GF-D8 (cell line): ENCODE data around the gene TMEM244.
"Not testable (repeated sequence)": the region's sequence is repeated elsewhere in the genome, so short reads cannot be mapped to it uniquely, and the experiment has no call there.

Experiments
- DNase-seq: peaks from one replicate; lab custom pipeline; 2025; lab: John Stamatoyannopoulos, UW

Gene TMEM244, protein sequence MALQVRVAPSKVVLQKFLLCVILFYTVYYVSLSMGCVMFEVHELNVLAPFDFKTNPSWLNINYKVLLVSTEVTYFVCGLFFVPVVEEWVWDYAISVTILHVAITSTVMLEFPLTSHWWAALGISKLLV

DNA sequence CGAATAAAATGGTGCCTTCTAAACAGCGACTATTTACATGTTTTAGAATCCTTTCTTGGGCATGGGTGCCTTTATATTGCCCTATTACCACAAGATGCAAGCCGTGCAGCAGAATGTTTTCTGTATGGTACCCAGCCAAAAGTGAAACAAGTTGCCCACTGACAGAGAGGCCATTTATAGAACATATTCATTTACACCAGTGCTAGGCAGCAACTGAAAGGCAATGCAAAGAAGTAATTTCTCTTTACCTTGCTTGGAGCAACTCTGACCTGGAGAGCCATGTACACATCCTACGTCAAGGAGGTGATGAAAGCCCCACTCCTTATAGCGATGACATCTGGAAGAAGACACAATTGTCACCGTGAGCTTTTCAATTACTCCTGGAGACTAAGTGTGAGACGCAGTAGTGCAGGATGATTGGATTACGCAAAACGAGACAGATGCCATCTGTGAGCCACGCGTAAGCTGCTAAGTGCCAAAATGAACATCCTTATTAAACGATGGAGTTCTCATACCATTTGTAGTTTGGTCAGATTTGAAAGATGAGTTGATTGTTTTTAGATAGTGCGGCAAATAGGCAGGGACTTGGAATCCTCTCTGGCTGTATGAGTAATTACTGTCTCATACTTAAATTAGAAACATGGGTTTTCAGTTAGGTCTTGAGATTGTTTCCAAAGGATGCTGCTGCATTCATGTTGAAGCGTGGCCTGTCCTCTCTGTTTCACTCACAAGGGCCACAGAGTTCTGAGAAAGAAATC is at the start of gene TMEM244:
Gene TMEM244, minus strand, starts transcription at position 408 of the 758 bp plus-strand sequence. Its CDS starts 127 bp downstream, at position 281.
- DNase-seq = no peak

DNA sequence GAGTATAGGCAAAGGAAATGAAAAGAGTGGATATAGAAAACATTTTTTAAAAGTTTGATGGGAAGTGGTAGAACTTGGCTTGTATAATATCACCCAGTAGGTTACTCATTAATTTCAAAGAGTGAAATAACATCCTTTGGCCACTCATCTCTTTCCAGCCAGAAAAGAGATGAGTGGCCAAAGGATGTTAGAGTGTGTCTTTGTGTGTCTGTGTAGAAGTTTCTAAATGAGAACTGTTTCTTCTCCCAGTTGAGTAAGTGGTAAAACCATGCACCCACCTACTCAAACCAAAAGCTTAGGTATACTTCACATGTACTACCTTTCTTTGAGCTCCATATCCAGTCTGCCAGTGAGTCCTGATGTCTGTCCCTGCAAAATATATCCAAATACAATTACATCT is 47.7 kb upstream of the TMEM244 start:
- no peak for DNase-seq

DNA sequence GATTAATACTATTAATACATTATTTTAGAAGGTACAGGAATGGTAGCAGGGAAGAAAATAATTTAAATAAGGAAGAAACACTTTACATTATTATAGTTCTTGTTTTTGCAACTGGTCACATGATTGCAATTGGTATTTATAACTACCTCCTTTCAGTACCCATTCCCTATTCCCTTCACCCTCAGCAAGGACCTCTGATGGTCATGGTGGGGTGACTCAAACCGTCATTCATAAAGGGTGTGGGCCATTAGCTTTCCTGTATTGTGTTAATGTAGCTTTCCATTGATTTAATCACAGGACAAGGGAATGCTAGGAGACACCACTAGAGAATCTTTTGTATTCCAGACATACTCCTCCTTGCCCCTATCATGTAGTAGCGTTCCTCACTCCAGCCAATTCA is 47.2 kb upstream of the TMEM244 start:
- DNase-seq = no peak

DNA sequence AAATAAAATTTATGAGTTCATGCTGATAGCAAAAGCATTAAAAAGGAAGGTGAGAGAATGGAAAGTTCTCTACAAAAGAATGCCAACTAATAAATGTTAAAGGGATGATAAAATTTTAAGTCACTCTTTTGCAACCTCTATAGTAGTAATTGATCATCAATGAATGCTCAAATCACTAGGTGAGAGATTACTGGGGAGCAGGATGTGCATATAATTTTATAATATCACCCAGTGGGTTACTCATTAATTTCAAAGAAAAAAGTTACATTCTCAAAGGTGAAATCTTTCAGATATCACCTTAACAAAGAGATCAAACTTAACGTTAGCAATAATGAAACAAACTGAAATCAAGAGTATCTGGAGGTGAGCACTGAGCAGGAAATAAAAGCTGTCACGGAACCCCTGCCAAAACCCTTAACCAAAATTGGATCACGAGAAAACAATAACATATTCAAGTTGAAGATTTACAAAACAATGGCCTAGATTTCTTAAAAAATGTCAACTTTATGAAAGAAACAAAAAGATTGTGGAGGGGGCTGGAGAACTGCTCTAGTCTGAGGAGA is 45.5 kb upstream of the TMEM244 start:
- DNase-seq = no peak

DNA sequence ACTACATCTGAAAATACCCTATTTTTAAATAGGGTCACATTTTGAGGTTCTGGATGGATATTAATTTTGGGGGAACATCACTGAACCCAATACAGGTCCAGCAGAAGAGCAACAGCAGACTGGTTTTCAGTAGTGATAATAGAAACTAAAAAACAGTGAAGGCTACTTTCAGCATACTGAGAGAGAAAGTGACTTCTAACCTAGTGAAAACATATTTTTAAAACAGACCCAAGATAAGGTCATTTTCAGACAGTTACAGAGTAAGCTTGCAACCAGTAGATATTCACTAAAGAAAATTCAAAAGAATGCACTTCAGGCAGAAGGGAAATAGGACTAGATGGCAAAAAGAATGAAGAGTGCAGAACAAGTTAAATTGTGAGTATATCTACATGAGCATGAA is 42.0 kb upstream of the TMEM244 start:
- DNase-seq = no peak

DNA sequence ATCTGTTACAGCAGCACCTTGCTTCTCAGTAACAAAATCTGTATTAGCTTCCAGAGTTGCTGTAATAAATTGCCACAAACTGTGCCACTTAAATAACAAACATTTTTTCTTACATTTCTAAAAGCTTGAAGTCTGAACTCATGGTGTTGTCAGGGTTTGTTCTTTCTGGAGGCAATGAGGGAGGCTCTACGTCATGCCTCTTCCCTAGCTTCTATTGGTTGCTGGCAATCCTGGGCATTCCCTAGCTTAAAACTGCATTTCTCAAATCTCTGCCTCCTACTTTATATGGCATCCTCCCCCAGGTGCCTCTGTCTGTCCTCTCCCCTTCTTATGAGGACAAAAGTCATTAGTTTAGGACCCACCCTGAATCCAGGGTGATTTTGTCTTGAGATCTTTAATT is 41.6 kb upstream of the TMEM244 start:
- DNase-seq = no peak

DNA sequence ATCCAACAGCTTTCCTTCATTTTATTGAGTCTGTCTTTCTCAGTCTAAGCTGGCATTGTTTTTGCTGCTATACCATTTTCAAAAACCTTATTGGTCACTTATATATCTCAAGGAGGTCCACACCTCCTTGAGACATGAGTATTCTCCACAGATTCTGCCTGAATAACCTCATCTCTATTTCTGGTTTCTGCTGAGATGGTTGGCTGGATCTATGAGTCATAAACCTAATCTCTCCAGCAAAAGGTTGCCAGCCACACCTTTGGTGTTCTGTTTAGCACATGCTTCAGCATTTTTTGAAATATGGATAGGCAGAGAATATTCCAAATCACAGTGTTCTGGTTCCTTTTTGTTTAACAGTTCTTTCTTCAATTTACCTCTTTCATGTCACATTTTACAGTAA is 40.8 kb upstream of the TMEM244 start:
- no peak for DNase-seq

DNA sequence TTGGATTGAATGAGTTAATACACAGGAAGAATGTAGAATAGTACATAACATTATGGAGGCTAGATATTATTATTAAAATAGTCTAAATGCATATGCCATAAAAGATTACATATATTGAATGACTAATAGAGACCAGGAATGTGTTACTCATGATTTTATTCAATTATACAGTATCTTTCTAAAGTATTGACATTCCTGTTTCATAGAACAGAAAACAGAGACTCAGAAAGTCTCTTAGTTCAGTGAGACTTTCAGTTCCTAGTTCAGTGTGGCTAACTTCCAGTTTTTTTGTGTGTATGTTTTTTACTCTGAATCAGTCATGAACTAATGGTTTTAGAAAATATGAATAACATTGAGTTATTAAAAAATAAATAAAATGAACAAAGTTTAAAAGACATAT is 34.6 kb upstream of the TMEM244 start:
- no peak for DNase-seq

DNA sequence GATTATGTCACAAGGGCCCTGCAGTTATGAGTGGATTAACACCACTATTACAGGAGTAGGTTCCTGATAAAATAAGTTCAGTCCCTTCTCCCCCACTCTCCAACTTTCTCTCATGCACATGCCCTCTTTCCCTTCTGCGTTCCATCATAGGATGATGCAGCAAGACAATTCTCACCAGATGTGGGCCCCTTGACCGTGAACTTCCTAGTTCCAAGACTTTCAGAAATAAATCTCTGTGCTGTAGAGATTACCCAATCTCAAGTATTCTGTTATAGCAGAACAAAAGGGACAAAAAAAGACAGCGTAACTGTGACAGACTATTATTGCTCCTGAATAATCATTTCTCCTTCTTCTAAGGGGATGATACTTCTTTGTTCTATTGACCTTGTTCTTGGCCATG is 33.8 kb upstream of the TMEM244 start:
- no peak for DNase-seq

DNA sequence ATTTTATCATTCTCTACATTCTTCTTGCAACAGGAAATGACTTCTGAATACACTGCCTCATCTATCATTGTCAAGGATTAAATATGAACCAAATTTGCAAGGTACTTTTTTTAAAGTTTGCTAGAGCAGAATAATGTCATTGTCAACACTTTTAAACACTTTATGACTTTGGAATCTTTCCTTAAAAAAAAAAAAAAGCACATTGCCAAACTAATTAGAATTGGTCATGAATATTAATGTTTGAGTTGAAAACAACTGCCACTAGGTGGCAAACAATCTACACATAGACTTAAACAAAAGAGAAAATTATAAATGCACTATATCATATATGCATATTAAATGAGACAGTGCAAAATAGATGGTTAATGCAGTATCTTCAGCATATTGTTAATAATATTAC is 32.5 kb upstream of the TMEM244 start:
- no peak for DNase-seq

DNA sequence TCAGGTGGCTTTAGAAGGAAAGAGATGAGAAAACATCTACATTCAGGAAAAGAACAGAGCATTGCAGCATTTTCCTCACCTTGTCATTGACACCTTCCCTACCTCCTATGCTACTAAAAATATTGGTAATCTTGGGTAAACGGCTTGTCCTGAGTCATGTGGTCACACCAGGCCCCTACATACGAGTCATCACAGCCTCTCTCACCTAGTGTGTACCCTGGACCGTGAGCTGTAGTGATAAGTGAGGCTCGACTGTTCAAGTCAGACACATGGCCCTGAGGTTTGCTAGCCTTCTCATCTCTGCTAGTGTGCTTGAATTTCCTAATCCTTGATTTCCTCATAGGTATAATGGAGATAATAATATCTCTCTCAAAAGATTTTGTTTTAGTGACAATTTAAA is 29.6 kb upstream of the TMEM244 start:
- DNase-seq = no peak

DNA sequence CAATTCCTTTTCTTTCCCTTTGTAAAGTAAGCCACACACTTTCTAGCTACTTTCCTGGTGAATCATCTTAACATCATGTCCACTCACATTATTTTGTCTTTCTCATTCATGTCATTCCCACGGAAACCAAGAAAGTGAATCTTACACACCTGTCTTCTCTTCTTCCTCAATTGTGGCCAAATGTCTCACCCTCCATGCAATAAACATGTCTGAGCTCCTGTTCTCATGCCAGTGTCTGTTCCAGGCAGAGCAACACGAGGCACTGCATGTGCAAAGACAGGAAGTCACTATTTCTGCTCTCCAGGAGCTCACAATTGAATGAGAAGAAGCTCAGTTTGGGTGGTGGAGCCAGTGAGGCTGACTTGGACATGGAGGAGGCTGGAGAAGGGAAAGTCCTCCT is 29.0 kb upstream of the TMEM244 start:
- DNase-seq = no peak

DNA sequence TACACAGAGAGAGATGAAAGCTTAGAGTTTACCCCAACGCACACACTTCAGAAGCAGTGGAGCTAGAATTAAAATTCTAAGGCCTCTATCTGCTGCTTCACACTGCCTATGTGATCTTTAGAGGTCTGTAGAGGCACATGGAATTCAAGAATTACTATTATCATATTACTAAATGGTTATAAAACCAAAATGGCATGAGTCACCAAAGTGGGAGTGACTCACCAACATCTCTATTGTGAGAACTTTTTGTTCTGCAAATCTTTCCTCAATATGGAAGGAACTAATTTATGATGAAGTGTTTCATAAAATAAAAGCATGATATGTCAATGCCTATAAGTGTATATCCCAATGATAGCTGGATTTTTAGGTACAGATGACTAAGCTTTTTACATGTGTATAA is 28.5 kb upstream of the TMEM244 start:
- no peak for DNase-seq

DNA sequence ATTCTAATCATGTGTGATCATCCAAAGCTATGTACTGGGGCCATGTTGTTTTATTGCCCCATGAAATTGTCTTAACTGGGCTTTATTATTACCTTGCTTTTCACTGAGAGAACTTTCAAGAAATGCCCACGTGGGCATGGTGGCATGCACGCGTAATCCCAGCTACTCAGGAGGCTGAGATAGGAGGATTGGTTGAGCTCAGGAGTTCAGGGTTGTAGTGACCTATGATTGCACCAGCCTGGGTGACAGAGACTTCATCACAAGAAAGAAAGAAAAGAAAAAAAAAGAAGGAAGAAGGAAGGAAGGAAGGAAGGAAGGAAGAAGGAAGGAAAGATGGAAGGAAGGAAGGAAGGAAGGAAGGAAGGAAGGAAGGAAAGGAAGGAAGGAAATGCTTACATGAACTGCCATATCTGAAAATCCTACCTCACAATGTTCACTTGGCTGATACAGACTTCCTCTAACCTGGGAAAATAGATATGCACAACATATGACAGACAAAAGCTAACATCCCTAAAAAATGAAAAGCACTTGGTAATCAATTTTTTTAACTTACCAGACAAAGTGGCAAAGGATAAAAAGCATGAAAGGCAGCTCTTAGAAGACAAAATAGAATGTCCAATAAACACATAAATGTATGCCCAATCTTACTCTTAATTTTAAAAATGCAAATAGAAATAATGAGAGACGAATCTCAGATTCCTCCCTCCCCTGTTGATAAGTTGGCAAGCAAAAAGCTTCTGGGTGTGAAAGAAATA is 25.5 kb upstream of the TMEM244 start:
- DNase-seq = no peak

DNA sequence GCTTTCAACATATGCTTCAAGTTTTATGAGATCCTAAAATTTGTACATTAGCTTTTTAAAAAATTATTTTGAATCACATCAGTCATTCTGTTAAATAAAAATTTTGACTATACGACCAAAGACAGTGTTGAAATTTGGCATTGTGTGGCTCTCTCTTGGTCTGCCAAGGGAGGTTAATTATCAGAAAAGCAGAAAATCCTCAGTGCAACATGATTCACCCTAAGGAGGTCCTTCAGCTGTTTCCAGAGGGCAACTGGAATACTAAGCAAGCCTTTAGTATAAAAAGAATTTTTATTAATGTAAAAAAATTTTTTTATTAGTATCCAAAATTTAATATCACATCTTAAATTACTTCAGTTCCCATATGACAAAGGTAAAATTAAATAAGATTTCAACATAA is 23.1 kb upstream of the TMEM244 start:
- DNase-seq = no peak

DNA sequence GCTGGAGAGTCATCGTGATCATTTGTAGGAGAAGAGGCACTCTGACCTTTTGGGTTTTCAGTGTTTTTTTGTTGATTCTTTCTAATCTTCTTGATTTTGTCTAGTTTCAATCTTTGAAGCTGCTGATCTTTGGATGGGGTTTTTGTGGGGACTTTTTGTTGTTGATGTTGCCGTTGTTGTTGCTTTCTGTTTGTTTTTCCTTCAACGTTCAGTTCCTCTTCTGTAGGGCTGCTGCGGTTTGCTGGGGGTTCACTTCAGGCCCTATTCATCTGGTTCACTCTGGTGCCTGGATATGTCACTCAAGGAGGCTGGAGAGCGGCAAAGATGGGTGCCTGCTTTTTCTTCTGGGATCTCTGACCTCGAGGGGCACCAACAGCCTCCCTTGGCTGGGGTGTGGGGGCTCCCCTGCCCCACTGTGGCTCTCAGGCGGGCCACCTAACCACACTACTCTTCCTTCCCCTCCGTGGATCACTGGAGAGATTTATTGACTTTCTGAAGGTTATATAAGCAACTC is 21.5 kb upstream of the TMEM244 start:
- no peak for DNase-seq

DNA sequence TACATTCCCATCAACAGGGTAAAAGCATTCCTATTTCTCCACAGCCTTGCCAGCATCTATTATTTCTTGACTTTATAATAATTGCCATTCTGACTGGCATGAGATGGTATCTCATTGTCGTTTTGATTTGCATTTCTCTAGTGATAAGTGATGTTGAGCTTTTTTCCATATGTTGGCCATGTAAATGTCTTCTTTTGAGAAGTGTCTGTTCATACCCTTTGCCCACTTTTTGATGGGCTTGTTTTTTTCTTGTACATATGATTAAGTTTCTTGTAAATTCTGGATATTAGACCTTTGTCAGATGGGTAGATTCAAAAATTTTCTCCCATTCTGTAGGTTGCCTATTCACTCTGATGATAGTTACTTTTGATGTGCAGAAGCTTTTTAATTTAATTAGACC is 16.8 kb upstream of the TMEM244 start:
- not testable (repeated sequence) for DNase-seq

DNA sequence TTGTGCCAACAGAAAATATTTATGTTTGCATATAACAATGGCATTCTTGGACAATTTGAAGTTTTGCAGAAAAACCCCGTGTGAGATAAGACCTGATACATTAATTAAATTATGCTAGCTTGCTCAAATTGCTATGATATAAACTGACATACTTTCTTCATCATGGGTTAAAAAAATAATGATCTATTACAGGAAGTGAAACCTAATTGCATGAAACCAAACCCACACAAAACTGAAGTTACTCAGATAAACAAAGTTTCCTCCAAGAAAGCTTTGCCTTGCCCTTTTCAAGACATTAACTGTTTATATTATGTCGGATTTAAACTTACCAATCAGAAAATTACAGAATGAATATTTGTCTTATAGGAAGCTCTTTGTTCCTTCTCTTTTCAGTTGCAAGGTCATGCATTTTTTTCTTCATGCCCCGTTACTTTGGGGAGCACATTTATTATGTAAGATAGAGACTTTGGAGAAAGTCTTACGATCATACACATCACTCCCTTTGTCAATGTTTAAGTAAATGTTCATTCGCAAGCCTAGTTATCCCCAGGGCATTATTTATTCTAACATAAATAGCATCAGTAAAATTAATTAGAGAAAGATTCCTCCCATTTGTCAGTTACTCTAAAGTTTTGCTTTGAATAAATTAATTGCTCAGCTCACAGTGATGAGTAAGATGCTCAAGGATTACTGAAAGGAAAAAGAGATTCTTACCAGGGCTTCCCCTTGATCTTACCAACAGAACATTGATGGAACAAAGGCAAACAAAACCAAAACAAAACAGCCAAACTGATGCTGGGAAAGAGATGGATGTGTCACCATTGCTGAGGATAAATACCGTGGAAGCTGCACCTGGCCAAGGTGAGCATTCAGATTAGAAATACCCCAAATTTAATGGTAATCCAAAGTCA is 14.8 kb upstream of the TMEM244 start:
- DNase-seq = no peak

DNA sequence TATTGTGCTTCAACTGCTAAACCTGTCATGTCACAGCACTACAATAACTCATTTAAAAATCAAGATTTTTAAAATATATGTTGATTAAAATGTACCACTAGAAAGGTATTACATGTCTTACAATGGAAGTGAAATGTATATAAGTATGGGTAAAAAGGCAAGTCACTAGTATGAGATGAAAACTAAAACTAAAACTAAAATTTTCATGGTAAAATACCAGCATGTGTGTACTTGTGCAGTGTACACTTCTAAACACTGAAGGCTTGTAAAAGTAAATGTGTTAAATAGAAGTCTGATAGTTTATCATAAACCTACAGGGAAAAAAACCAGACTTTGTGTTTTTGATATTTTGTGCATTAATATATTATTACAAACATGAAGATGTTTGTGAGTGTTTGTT is 13.7 kb upstream of the TMEM244 start:
- DNase-seq = no peak

DNA sequence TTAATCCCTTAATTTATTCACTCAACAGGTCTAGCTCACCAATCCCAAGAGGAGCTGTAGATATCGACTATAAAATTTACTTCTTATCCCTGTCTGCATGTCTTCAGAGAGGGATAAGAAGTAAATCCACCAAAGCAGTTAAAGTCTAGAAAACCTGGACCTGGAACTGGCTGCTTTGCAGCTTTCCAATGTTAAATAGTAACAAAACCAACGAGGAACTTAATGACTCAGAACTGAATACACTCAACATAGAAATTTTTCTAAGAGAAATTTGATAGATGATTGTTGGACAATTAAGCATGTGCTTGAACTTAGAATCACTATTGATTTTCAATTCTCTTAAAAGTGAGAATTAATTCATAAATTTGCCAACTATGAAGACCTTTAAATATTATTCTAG is 11.5 kb upstream of the TMEM244 start:
- no peak for DNase-seq

DNA sequence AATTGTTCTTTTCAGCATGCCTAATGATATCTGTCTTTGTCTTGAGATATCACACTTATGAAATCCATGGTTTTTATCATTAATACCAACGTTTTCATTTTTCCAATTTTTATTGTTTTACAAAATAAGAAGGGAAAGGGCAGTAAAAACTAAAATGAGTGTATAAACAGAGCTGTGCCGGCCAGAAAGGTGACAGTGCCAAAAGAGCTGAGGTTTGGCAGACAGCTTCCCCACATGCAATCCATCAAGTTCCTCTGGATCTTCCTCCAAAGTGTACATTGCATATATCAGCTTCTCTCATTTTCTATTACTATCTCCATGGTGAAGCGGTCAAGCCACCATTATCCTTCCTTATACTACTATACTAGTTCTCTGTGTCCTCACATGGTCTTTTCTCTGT is 10.1 kb upstream of the TMEM244 start:
- no peak for DNase-seq

DNA sequence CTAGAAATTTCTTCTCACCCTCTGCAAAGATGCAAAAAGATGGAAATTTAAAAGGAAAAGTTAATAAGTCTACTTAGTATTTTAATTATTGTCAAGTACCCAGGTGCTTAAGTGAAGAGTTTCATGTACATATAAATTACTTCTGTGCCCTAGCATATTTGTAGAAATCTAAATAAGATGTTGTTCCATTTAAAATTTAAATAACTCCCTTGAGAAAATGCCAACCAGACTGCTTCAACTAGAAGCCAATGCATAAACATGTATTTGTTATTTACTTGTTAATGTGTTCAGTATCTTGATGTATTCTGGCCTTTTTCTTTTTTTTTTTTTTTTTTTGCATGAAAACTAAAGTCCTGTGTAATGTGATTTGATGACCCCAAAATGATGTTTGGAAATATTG is 6.3 kb upstream of the TMEM244 start:
- DNase-seq = no peak
